Sigmoid colon (tissue), 4 donors: ENCODE data around the gene DES.
A peak's percentile ranks its signal among the peaks of the same experiment; 100 is the strongest.

Experiments used
- POLR2AphosphoS5 ChIP-seq, 4 donors: sonication (generic); formaldehyde crosslinking; IDR thresholded peaks; one replicate each; pipeline ENCODE4 v1.6.1; 2017; ENCODE audit warnings: antibody characterized with exemption in 4 of 4
- TF ChIP-seq, protein P1 (sequence below), 4 experiments: fragments of 450-650 bp in 3 of 4; fragments of 200-600 bp in 1 of 4; IDR thresholded peaks; one replicate each; pipeline ENCODE4 v1.5.1; 2016 to 2019; ENCODE audit warnings: antibody characterized with exemption in 4 of 4, mild to moderate bottlenecking in 3 of 4, moderate library complexity in 2 of 4

DNA sequence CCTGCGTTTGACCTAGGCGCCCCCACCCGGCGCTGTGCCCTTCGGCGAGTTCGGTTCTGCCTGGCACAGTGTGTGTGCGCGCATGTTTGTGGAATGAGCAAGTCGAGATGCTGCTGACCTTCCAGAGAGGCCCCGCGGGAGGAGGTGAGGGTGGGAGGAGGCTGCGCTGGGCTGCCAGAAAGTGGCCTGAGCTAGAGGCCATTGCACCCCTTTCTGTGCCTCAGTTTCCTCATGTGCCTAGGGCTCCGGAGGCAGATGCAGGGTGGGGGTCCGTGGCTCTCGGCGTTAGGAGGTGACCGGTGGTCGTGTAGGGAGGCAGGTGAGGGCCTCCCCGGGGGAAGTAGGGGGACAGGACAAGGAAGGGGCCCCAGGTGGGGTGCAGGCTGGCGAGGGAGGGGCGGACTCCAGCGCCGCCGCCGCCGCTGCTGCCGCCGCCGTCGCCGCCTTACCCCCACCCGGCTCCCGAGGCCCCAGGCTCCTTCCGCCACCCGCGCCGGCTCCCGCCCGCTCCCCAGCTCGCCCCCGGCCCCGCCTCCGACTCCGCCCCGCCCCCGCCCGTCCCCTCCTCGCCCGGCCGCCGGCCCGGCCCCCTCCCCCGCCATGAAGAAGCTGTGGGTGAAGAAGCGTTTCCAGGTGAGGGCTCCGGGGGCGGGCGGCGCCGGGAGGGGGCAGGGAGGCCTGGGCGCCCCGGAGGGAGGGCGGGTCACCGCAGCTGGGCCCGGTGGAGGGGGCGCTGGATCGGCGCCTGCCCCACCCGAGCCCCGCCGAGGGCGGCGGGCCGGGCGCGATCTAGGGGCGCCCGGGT, 23.5 kb downstream of the DES start:
- TF ChIP-seq, protein P1, sequence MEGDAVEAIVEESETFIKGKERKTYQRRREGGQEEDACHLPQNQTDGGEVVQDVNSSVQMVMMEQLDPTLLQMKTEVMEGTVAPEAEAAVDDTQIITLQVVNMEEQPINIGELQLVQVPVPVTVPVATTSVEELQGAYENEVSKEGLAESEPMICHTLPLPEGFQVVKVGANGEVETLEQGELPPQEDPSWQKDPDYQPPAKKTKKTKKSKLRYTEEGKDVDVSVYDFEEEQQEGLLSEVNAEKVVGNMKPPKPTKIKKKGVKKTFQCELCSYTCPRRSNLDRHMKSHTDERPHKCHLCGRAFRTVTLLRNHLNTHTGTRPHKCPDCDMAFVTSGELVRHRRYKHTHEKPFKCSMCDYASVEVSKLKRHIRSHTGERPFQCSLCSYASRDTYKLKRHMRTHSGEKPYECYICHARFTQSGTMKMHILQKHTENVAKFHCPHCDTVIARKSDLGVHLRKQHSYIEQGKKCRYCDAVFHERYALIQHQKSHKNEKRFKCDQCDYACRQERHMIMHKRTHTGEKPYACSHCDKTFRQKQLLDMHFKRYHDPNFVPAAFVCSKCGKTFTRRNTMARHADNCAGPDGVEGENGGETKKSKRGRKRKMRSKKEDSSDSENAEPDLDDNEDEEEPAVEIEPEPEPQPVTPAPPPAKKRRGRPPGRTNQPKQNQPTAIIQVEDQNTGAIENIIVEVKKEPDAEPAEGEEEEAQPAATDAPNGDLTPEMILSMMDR (IDR thresholded peaks at IDR 0.05) = no peak
- peak; percentile 35 to 73 (median 56) for TF ChIP-seq POLR2AphosphoS5 (IDR thresholded peaks at IDR 0.05)
